HG03095 (cell line): ENCODE data around the gene MAML3.

ENCODE experiments used
- ATAC-seq: cut with Tn5 transposase; IDR thresholded peaks from one replicate; pipeline ENCODE4 v1.9.1; 2021; ENCODE audit warnings: moderate library complexity; ENCODE audit not compliant: unreplicated experiment

The MAML3 gene

DNA sequence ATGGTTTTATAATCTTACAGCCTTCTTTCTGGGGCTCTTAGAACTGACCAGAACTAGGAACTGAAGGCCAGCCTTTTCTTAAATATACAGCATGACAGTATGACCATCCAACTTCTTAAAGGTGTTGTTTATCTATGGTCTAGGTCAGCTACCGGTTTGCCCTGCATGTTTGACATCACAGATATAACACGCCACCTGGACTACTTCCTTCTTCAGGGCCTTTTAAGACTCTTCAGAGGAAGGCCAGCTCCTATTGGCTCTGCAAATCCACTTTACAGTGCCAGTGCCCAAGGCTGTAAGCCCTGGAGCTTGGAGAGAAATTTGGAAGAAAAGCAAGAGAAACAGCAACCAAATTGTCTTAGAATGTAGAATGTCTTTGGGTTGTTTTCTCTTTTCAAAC, 302.9 kb downstream of the MAML3 start:
- no peak for ATAC-seq

DNA sequence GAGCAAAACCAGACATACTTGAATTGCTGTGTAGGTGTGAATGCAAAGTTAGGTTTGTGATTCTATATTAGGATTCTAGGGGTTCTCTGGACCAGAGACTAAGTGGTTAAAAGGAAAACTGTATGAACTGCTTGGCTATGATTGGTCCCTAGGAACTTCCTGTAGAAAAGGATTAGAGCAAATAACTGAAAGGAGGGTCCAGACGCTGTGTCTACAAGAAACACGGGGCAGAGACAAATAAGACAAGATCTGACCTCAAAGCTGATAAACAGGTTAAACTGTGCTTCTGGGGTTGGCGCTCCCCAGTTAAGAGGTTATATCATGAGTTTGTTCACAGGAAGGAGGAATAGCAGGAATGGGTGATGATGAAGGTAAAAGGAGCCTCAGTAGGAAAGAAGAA, 304.8 kb downstream of the MAML3 start:
- no peak for ATAC-seq

GRCh38 chr4:139848028-139848427, 306.0 kb downstream of the MAML3 start:
- ATAC-seq, result no peak

DNA sequence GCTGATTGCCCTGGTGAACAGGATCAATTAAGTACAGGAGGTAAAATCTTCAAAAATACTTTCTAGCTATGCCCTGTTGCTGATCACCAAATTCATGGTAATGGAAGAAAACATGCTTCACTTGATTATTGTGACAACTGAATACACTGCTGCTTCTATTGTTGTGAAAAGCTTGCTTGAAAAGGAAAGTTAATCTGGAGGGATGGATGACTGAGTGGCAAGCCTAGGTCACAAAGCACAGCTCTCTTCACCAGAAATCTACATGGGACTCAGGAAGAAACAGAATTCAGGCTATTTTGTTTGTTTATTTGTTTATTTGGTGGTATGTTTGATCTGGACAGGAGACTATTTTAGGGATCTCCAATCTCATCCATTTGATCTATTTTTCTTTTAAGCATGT, 306.4 kb downstream of the MAML3 start:
- ATAC-seq, result no peak

DNA sequence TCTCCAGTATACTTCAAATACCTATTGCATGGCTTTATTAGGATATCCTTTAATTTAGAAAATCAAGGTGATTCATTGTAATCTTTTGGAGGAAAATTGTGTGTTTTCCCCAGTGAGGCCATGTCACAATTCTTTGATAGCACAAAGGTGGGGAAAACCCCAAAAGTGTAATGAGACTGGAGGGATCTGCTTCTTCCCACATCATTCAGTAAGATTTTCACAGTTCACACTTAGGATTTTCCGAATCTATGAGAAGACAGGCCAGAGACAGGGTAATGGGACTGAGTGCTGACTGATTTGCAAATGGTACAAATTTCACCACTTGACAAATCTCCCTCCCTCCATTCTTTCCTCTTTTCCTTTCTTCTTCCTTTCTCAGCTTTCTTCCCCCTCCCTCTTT, 307.2 kb downstream of the MAML3 start:
- ATAC-seq, result no peak

DNA sequence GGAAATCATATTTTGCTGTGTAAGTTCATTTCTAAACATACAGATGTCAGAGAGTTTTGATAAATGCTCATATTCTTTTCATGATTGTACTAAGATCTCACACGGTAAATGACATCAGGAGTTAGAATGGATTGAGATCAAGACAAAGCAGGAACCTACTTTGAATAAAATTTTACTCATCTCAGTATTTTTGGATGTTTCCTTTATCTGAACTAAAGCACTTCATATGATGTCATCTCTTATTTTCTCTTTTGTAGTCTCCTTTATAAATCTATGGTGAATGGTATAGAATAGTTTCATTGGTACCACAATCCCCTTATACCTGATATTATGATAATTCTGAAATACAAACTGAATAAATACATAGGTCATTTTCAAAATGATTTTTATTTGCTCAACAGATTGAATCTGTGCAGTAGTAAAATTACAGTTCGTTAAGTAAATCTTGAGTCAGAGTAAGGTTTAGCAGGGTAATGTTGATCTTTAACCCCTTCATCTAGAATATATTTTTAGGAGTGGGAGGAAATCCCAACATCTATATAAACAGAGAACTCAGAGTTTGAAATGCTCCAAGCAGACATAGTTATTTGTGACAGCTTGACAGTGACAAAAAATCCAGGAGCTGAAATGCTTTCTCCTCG, 308.4 kb downstream of the MAML3 start:
- no peak for ATAC-seq

DNA sequence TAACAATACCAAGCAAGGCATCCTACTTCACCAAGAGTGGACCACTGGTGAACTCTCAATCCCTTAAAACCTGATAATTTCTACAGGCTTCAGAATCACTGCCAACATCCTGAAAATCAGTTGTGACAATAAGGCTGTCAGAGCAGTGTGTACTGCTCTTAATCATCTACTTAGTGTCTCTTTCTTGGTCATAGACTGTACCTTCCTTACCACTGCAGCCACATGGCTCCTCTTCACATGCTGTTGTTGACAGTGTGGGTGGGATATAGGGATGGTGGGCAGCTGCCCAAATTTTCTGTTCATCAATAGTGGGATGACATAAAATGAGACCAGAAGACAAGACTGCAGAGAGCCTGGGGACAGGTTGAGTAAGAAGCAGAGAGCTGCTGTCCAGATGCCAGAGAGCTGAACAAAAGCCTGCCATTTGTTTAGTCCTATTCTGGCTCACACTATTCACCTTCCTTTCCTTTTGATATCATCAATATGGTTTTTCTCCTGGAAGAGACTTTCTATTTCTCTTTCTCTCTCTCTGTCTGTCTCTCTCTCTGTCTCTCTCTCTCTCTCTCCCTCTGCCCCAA, 309.4 kb downstream of the MAML3 start:
- no peak for ATAC-seq

DNA sequence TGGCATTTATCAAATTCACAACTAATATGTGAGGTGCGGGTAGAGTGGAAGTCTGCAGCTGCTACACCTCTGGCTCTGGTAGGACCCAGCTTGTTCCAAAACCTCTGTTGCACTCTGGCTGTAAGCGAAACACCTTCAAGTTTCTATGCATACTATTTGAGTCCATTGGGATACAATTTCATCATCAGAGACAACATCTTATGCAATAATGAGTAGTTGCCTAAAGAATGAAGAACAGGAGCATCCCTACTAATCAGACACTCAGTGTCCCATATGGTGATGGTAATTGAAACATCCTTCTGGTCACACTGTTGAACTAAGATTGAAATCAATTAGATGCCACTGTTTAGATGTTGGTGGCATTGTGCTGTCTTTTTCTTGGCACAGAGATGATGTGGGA, 309.9 kb downstream of the MAML3 start:
- no peak for ATAC-seq

GRCh38 chr4:139843641-139844040, 310.3 kb downstream of the MAML3 start:
- ATAC-seq, result no peak

DNA sequence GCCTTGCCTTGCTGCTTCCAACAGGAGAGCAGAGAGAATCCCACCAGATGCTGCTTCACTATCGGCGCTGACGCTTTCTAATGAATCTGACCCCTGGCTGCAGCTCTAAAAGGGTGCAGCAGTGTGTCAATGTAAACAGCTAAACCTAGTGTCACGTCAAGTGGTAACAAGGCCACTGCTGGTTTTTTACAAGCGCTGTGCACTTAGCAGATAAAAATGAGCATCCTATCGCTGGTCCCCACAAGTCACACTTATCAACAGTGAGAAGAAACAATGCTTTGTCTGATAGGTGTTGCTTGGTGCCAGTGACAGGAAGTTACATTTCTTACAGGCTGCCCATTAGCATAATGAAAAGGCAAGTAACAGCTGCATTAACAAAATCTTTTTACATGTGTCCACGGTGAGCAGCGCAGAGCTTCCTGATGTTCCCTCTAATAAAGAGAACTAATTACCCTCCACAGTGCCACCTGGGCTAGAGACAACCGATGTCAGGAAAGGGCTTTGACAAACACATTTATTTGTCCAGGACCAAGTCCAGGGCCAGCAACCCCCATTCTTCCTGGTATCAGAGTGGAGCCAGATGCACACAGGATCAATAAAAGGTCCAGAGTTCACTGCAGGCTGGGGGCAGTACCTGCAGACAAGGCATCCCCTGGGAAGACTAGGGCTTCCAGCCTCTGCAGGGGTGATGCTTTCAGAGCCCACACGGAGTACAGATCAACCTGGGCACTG, 312.4 kb downstream of the MAML3 start:
- ATAC-seq, result no peak

GRCh38 chr4:139840773-139841172, 313.2 kb downstream of the MAML3 start:
- ATAC-seq, result no peak

DNA sequence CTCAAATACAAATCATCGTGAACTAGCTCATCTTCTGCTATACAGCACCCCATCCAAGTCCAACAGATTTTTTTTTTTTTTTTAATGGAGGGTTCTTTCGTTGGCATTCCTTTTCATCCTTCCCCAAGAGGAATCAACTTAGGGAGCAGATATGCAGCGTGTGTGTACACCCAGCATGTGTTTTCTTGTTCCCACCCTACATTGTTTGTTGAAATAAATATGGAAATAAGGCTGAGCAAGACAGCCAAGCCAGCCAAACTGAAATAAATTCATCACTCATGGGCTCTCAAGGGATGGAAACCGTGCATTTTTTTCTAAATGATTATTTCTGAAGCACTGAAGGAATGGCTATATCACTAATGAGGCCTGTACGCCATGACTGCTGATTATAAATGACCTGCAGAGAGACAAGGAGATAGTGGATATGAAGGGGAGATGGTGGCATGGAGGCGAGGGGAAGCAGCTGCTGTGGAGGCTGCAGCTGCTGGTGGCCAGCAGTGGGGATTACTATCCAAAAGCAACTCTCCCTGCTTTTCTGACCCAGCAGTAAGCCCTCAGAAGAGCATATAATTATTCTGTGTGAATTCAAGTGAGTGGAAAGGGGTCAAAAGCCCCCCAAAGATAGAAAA, 314.5 kb downstream of the MAML3 start:
- ATAC-seq, result no peak

DNA sequence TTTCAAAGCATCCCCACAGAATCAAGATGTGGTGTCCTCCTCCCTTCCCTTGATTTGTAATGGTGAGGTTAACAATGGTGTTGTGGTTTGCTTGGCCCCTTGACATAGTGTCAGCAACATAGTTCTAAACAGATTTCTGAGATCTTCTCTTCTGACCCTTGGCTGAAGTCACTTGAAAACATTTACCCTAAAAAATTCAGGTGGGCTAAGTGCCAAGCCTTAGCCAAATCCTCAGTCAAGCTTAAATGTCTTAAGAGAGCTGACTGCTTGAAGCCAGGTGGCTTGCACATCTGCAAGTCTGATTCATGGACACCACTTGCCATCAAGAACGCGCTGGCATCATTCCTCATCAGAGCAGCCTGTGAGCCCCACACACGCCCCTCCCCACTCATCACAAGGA, 315.2 kb downstream of the MAML3 start:
- no peak for ATAC-seq

GRCh38 chr4:139834981-139835391, 319.0 kb downstream of the MAML3 start:
- no peak for ATAC-seq

DNA sequence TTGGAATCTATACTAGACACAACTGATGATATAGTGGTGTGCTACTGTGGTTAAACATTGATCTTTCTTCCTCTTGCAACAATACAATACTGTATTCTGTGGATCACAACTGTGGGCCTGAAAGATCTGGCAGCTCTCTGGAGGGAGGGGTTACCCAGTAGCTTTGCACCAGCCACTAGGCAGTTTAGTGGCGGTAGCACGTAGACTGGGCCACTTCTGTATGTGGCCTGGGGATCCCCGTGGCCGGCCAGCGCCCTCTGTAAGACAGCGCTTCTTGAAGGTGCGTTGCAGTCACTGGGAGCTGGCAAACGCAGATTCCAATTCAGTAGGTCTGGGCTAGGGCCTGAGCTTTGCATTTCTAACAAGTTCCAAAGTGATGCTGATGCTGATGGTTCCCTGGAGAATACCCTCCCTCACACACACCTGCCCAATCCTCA, 319.7 kb downstream of the MAML3 start:
- no peak for ATAC-seq

DNA sequence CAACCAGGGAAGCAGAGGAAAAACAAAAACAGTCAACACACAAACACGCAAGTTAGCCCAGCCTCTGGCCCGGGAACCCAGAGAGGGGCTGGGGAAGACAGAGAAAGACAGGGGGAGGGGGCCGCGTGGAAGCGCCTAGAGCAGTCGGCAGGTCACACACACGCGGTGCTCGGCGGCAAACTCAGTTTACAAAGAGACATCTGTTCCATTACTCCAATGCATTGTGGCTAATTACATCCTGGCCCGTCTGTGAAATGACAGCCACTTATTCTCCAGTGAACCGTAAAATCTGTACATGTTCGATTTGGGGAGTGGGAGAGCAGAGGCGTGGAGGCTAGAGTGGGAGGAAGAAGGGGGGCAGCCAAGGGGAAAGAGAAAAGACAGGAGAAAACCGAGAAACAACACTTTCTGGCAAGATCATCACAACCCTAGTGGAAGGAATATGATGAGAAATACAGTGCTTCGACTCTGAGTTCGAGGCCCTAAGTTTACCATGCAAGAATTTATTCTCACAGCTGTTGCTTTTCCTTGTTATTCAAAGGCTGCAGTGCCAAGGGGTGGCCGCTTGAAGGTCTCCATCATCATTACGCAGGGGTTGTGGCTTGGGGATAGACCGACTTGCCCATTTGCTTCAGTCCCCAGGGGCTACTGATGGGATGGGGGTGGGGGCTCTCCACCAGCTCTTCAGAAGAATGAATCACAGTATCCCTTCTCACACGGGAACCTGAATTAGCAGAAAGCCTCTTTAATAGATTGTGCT, 320.7 kb downstream of the MAML3 start:
- no peak for ATAC-seq

- ATAC-seq, result no peak
Measured at GRCh38 chr4:139828966-139829664, 324.9 kb downstream of the MAML3 start.

- no peak for ATAC-seq
Measured at GRCh38 chr4:139826426-139826825, 327.6 kb downstream of the MAML3 start.

DNA sequence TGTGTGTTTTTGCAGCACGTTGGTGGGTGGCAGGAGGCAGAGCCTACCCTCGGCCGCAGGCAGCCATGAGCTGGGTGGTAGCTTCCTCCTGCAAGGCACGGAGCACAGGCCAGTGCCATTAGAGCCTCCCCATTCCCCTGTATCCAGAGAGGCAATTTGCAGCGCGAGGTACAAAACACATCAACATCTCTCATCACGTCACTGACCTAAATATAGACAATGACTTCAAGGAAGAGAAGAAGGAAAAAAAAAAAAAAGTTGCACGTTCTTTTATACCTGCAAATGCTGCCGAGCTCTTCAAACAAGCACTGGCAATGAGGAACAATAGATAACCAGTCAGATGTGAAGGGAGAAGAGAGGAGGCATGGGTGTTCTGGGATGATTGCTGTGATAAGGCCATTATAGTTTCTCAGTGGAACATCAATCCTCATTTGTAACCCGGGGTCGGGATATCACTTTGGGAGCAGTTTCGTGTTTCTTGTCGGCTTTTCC, 328.4 kb downstream of the MAML3 start:
- ATAC-seq, result no peak

DNA sequence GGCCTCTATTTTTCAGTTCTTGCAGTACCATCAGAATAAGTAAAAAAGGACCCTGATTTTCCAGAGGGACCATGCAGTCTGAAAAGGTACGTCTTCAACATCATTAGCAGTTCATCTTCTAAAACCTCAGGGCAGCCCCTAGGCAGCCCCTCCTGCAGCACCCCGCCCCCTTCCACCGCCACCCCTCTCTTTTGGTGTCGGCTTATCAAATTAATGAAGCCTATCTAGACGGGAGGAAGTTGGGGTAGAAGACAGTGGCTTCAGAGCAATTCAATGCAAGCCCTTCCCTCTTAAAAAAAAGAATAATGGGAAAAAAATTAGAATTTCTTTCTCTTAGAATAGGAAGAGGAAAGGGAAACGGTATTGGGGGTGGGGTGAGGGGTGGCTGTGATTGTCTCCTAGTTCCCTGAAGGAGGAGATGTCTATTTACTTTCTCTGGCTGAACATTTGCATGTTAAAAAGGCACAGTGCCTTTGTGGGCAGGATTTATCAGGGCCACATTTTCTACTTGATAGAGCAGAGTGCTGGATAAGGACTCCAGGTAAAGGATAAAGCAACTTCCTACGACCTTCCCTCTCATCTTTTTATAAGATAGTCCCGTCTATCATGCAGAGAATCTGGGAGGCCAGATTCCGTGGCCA, 329.0 kb downstream of the MAML3 start:
- no peak for ATAC-seq
